GM12801 (cell line): Measurements from ENCODE around the gene FGD4.

Experiments used
- TF ChIP-seq, protein P1 (sequence below): IDR thresholded peaks from one replicate; pipeline ENCODE4 v1.5.1; 2011; ENCODE audit warnings: control low read depth; ENCODE audit not compliant: insufficient read length; ENCODE audit errors: extremely low read depth

FGD4 gene

DNA sequence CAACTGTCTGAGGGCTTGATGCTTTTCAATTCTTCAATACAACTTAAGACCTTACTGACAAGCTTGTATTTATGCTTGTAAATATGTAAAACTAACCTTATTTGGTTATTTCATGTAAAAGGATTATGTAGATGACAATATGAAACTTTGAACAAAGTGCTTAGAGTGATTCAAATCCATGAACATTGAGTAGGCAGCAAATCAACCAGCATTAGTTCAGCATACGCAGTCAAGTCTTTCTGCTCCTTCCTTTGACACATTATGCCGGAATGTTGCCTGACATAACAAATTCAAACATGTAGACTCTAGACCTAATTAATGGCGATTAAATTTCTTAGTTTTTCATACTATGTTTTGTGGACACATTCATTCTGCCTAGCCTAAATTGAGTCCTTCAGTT is 105.2 kb downstream of the FGD4 start:
- TF ChIP-seq, protein P1, sequence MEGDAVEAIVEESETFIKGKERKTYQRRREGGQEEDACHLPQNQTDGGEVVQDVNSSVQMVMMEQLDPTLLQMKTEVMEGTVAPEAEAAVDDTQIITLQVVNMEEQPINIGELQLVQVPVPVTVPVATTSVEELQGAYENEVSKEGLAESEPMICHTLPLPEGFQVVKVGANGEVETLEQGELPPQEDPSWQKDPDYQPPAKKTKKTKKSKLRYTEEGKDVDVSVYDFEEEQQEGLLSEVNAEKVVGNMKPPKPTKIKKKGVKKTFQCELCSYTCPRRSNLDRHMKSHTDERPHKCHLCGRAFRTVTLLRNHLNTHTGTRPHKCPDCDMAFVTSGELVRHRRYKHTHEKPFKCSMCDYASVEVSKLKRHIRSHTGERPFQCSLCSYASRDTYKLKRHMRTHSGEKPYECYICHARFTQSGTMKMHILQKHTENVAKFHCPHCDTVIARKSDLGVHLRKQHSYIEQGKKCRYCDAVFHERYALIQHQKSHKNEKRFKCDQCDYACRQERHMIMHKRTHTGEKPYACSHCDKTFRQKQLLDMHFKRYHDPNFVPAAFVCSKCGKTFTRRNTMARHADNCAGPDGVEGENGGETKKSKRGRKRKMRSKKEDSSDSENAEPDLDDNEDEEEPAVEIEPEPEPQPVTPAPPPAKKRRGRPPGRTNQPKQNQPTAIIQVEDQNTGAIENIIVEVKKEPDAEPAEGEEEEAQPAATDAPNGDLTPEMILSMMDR, result no peak

DNA sequence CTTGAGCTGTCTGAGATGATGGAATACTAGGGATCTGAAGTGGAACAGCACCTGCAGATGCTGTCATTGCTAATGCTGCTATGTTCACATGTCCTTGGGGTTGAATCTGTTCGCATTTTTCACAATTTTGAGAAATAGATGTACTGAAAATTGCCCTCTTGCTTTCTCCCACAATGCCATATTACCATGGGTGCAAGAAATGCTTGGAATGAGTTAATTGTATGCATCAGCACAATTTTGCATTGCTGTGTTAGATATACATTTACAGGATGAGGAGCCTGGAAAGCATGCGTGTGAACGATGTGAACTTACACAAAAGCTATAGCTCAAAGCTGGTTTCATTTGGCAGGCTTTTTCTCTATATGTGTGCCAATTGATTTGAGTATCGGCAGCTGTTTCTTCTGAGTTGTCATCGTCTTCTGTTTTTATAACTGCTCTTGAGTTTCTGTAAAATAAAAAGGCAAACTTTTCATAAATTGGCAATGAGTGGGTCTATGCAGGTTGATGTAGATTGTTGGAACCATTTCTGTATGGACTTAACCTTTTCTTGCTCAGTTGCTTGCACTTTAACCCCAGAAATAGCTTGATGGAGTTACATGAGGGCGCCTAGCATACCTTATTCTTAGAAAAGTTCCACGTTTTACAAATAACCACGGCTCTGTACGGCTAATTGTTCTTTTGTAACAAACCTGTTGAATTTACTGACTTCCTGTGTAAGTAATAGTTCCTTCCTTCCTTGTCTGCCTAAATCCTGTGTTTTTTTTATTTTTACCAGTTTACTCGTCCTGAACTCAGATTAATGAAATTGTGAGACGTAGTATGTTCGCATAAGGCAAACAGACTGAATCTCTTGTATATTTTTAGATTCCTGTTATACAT is 105.9 kb downstream of the FGD4 start:
- TF ChIP-seq, protein P1, result no peak

DNA sequence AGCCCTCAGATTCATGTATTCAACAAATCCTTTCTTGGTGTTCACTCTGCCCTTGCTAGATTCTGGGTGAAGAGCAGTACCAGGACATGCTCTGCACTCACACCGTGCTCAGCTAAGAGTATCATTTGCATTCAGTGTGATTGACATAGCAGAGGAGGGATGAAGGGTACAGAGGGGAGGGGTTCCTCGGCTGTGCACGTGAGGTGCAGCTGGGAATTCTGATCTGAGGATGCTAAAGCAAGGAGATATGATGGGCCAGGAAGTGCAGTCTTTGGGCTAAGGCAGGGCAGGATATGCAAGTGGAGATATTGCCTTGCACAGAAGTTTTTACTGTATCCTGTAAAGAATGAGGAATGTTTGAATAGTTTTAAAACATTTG is 108.6 kb downstream of the FGD4 start:
- TF ChIP-seq, protein P1, result no peak

DNA sequence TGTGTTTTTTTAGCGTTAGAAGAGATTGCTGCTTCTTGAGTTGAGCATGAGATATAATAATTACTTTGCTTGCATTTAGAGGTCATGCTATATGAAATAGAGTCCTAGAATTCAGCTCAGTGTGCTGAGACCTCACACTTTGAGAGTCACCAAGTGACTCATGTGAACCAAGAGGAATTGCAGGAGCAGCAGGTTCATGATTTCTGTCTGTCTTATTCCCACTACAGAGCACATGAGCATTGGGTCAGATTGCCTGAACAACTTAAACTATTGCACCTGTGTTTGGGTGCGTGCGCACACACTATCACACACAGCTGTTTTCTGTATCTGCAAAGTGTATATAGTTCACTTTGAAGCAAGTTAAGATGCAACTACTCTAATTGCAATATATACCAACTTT is 109.3 kb downstream of the FGD4 start:
- TF ChIP-seq, protein P1, result no peak

DNA sequence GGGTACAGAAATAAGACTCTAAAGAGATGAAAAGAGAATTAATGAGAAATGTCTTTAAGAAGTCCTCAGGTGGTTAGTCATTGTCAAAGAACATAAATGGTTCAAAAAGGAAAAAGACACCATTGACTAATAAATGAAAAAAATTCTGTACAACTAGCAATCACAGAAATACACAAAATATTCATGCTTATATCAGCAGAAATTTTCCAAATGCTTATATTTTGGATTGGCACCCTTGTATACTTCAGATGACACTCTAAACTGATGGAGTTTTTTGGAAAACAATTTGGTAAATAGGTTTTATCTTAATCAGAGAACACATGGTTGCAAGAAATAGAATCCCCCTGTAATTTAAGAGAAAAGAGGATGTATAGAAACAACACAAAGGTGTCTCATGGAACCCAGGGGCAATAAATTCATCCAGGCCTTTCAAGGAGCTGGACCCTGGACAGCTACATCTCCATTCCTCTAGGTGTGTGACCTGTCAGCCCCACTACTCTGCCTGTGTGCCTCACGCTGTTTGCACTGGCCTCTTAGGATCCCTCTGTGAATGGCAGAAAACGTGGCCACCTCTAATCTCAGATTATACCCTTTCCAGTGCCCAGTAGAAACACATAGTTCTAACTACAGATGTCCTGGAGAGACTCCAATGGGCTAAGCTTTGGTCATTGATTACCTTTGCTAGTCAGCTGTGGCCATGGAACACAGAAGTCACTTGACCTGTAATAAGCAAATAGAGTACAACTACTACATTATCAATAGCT is 110.2 kb downstream of the FGD4 start:
- TF ChIP-seq, protein P1, result no peak

GRCh38 chr12:32512379-32512778 is 113.0 kb downstream of the FGD4 start:
- TF ChIP-seq, protein P1, result no peak

GRCh38 chr12:32512910-32513309 is 113.6 kb downstream of the FGD4 start:
- TF ChIP-seq, protein P1, result no peak
